NCI-H146 treated with DMSO at 0.1 percent for 48 hours (cell line): ENCODE results near the gene HS6ST1.

Experiments
- DNase-seq: peaks from one replicate; lab custom pipeline; 2025; ENCODE audit not compliant: unreplicated experiment; lab: John Stamatoyannopoulos, UW

HS6ST1 gene

DNA sequence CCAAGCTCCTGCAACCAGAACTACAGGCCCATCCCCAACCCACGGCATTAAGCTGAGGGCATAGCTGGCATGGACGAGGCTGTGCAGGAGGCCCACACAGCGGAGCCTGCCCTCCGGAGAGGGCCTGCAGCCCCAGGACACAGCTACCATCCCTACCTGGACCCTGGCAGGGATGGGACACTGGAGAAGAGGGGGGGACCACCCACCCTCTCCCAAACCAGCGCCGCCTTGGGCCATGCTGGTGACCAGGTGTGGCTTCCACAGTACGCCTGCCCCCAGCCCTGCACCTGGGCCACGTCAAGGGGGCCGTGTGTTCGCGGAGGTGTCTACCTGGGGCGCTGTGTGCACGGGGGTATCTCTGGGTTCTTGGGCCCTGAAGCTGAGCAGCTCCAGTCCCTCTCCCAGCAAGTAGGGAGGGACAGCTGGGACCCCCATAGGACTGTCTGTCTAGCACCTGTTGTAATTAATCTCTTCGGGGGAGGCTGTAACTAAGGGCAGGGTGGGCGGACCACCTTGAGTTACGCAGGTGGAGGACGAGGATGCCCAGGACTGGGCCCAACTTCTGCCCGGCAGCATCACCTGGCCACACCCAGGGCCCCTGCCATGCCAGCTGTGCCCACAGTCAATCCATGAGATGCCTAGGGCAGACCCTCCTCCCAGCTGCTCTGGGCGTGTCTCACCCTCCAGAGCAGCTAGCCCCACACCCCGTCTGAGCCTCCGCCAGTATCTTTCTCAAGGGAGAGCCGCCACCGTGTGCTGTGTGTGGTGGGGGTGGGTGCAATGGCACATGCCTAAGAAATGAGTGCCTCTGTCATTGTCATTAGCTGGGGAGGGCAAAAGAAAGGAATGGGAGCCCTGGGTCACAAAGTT lies 18.3 kb downstream of the HS6ST1 start:
- DNase-seq: no peak

DNA sequence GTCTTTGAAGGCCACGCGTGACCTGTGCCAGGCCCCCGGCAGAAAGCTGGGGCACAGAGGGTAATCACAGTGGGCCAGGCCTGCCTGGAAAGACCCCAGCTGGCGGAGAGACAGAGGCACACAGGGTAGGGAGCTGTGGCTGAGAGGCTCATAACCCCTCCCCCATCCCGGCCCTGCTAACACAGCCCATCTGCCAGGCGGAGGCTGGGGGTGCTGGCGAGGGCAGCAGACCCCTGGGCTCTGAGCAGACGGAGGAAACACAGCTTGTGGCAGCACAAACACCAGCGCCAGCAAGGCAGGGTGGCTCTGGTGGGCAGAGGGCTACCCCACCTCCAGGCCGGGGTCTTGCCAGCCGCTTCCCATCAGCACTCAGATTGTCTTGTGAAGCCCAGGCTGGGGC lies 19.0 kb downstream of the HS6ST1 start:
- no peak for DNase-seq

DNA sequence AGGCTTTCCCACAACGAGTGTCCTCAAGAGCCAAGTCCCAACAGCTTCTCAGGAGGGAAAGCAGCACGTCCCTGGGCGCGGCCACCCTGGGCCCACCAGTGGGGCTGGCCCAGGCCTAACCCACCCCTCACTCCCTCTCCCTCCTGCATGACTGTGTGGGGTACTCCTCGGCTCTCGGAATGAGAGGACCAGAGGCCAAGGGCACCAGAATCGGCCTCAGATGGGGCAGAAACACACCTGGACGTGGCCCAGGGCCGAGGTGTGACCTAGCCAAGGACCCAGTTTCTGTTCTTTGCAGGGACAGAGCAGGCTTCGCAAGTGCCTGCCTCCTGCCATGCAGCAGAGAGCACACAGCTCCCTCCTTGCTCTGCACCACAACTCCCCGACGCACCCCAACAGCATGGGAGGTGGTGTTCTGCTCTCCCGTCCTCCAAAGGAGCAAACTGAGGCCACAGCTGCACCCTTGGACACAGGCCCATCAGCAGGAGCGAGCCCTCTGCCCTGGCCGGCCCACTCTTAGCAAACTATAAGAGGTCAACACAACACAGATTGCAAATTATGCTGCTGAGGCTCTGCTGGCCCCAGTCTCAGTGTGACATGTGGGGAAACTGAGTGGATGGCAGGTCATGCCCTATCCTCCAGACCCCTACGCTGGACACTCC lies 19.7 kb downstream of the HS6ST1 start:
- DNase-seq: no peak

DNA sequence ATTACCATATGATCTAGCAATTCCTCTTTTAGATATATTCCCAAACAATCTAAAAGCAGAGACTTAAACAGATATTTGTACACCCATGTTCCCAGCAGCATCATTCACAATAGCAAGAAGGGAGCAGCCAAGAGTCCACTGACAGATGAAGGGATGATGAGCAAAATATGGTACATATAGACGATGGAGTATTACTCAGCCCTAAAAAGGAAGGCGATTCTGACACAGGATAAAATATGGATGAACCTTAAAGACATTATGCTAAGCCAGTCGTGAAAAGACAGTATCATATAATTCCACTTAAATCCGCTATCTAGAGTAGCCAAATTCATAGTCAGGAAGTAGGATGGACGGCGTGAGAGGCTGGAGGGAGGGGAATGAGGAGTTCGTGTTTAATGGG lies 20.4 kb downstream of the HS6ST1 start:
- DNase-seq: no peak

DNA sequence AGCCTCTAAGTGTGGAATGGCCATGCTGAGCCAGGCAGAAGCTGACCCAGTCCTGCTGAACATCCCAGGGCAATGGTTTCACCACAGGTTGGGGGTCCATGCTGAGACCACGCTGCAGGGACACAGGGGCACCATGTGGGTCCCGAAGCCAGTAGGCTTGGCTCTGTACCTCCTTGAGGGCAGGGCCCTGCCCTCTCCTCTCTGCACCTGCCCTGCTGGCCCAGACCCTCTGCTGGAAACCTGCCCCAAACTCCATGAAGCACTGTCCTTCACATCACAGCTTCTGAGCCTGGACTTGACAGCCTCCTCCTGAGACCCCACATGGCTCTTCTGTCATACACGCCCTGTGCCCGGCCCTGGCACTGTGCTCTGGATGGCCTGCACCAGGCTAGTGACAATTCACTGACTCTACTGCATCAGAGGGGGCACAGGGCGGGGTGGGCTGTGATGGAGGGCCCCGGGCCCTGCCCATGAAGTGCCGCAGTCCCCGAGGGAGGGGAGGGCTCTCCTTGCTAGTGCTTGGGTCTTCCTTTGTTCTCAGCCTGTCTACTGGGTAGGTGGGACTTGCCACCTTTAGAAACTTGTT lies 24.7 kb downstream of the HS6ST1 start:
- no peak for DNase-seq

DNA sequence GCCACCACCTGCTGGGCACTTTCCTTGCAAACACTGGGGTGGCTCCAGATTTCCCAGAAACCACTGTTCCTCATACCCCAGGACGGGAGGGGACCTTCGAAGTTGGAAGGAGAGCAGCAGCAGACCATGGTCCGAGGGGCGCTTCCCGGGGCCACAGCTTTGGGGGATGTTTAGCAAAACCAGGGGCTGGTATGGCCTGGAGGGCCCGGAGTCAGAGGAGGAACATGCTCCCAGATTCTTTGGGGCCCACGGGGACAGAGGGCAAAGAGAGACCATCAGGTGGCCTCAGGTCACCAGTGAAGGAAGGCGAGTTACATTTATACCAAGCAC lies 25.3 kb downstream of the HS6ST1 start:
- no peak for DNase-seq

DNA sequence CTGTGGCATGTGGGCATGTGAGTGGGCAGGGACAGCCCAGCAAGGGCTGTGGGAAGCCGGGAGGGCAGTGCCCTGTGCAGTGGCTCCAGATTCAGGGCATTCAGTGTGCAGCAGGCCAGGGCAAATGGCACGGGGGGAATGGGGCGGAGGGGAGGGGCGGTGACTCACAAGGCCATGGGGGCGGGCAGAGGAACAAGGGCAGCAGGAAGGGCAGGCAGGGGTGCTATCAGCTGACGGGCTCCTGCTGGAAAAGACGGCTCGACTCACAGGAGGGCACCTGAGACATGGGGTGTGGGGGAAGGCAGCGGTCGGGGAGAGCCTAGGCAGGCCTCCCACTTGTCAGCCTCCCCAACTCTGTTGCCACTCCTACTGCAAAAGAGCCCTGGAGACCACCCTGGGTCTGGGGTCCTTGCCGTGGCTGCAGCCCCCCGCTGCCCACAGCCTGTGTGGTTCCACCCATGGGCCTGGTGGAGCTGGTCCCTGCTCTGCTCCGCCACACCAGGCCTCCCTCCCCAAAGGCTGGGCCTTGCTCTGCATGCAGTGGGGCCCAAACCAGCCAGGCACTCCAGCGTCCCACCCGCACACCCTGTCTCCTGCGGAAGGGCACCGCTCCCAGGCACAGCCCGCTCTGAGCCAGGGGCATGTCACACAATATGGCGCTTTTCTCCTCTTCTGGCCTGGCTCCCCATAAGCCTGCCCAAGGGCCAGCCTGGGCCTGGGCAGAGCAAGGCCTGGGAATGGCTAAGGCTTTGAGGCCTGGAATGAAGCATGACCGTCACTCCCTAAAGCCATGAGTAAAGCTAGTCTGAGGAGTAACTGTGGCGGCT lies 25.9 kb downstream of the HS6ST1 start:
- no peak for DNase-seq

DNA sequence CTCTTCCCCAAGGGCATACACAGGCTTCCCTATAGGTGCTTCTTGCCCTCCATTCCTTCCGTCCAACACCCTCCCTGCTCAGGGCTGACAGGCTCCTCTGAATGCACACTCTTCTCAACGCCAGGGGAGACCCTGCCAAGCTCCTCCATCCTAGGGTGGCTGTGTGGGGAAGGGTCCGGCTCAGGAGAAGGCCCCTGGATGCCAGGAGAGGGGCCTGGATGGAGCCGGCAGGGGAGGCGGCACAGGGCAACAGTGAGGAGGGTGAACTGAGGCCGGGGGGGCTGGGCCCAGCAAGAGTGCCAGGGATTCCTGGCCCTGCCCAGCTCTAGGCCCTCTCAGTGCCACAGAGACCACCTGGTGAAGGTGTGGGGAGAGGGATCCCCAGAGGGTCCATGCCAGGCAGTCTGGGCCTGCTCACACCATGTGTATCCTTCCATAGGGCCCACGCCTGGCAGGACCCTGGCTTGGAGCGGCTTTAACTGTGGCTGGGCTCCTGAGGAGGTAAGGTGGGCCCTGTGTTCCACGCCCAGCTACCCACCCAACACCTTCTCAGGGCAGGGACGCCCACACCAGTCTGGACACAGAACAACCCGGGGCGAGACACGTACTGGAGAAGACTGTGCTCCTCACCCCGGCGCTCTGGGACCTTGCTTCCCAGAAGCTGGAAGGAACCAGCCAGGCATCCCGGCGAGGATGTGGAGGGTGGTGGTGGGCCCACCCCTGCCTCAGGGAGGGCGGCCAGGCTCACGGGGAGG lies 26.6 kb downstream of the HS6ST1 start:
- DNase-seq: no peak

DNA sequence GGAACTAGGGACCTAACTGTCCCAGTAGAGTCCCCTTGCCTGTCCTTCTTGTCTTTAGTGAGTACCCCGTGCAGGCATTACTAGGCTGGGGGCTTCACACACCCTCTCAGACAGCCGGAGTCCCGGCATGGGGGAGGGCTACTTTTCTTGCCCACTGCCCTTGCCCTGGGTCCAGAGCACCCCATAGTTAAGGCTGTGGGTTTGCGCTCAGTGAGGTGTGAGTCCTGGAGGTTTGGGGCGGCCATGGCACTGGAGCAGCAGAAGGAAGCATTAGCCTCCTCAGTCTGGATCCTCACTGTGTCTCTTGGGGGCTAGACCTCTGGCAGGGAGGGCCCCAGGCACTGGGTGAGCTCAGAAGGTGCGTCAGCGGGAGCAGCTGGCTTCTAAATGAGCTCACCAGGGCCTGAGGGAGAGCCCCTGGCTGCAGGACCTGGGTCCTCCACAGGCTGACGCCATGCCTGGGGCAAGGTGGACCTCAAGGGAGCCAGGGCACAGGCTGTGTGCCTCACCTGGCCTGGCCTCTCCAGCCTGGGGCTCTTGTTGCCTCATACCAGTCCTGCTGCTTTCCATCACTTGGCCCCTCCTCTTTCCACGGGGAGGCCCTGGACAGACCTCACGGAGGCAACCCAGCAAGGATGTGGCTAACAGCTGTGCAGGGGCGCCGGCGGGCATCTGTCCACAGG lies 27.4 kb downstream of the HS6ST1 start:
- no peak for DNase-seq

DNA sequence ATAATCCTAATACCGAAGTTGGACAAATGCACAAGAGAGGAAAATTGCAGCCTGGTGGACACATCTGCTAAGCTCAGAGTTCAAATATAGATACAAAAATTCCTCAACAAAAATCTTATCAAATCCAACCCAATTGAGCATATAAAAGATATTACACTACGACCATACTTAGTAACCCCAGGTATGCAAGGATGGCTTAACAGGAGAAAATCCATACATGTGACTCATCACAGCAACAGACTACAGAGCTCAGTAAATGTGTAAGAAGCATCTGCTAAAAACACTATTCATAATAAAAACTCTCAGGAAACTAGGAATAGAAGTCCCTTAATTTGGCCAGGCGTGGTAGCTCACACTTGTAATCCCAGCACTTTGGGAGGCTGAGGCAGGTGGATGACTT lies 28.3 kb downstream of the HS6ST1 start:
- DNase-seq: no peak

DNA sequence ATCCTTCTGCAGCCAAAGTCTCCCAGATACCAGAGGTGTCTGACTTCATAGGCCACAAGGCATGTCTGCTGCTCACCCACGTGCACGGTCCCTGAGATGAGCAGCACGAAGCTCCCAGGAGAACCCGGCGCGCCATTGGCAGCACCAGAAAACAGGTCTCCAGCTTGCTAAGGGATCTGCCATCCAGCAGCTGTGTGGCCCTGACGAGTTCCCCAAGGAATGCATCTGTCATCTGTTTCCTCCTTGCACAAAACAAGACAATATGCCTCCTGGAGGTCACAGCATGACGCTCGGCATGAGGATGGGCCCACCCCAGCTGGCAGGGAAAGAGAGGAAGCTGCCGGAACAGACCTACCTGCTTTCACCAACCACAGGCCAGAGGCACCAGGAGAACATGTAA lies 29.2 kb downstream of the HS6ST1 start:
- peak; percentile 59 for DNase-seq

DNA sequence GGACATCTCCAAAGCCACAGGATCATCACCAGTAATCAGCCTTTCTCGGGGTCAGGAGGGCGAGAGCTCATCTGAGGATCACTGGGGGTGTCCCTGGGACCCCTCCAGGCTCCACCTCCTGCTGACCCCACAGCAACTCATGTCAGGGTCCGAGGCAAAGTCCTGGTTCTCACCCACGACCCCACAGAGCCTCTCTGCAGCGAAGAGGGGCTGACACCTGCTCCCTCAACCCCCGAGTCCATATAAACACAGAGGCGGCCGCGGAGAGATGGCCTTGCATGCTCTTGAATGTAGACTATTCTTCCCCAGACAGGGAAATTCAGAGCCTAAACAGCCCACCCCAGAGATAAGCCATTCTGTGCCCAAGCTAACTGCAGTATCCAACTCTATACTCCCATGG lies 29.9 kb downstream of the HS6ST1 start:
- no peak for DNase-seq

DNA sequence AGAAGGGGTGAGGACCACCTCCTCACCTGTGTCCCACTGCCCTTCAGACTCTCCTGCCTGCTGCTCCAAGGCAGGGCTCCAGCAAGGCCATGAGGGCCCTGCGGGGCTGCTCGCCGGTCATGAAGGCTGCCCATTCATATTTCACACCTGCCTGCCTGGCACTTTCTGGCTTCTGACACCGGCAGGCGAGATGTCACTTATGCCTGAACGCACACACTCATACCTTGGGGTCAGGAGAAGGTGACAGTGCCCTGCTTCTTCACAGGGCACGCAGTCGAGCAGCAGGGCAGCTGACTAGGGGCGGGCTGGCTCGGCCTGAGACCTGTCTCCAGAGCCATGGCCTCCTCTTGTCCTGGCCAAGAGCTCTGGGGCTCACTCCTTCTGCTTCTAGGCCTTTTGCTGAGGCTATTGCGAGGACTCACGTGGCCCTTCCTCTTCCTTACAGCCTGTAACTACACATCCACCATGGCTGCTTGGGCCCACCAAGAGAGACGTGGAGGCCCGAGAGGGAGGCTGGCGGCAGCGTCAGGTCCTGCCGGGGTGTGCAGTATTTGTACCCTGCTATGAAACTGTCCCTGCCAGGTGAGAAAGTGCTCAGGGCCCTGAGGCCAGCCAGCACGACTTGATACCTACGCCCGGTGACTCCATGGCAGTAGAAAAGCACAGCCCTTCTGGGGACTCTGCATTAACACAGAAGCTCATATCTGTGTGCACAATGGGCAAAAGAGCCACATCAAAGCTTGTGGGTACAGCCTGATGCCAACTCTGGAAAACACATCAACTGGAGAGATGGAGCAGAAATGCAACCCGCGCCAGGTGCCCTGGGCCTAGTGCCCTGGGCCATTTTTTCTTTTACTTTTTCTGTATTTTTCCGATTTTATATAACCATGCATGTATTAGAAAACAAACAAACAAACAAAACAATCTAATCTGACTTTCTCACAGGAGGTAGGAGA lies 30.6 kb downstream of the HS6ST1 start:
- no peak for DNase-seq

DNA sequence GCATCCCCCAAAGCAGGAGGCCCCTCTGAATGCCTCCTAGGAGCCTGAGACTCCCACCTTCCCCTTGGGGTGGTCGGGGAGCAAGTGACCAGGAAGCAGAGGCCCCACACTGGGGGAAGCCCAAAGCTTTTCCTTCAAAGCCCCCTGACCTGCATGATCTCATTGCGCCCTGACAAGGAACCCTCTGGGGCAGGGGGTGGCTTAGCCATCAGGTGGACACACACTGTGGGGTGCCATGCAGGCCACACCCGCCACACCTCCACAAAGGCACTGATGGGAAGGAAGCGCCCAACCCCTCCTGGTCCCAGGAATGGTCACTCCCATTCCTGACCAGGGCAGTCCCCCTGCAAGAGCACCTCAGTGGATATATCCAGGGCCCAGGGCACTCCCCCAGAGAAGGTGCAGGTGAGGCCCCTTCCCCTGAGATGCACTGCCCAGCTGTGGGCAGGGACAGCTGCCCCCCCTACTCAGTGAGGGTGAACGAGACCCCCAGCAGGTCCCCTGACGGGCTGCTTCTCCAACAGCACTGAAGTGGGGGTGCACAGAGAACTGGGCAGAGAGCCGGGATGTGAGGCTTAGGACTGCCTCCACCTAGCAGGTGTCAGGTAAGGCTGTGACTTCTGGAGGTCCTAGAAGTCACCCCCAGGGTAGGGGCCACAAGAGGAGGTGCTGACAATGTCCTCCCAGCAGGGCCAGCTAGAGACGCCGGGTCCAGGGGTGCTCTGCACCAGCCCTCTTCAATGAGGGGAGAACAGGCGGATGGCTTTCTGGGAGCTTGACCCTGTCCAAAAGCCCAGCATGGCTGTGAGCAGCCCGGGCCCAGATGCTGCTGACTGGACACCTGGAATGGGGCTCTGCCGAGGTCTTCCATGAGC lies 31.5 kb downstream of the HS6ST1 start:
- DNase-seq: no peak

DNA sequence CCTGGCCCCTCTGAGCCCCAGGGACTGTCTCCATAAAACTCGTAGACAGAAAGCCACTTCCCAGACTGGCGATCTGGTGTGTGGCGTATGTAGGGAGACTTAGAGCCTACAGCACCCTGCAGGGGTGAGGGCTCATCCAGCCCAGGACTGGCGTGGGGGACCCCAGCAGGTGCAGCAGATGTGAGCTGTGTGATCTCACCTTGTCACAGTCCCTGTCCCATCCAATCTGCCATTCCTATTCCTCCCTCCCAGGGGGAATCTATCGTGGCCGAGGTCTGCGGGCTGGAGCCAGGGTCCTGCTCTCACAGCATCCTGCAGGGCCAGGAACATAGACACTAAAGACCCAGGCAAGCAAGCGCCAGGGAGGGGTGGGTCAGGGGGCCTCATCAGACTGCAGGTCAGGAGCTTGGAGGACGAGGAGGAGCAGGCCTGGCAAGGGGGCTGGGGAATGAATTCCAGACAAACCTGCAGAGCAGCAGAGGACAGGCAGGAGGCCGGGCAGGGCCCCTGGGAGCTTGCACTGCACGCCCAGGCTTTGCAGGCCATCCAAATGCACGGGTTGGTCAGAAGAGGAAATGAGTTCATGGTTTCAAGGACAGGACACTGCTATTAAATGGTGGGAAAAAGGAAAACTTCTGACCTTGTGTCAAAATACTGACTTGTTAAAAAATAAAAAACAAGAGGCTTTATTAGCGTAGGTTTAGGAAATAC lies 32.5 kb downstream of the HS6ST1 start:
- no peak for DNase-seq

DNA sequence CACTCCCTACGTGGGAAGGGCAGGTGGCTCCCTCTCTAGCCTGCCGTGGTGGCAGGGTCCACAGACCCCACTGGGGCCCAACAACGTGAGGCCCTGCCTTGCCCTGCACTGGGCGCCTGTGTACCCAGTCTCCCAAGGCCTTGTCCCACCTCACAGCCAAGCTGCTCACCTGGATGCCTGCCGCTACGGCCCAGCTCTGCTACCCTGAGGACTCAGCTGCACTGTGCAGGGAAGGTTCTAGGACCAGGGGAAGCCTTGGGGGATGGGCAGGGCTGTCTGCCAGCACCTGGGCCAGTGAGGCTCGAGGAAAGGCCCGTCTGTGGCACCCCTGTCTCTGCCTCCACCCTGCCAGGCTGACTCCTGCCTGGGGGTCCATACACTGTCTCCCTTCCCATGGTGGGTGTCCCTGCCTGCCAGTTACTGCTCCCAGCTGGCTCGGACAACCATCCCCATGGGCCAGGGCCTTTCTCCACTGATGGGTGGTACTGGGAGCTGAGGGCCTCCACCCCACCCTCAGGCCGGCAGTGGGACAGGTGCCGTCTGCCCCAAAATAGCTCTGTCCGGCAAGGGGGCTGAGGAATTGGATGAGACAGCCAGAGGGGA lies 33.2 kb downstream of the HS6ST1 start:
- no peak for DNase-seq

DNA sequence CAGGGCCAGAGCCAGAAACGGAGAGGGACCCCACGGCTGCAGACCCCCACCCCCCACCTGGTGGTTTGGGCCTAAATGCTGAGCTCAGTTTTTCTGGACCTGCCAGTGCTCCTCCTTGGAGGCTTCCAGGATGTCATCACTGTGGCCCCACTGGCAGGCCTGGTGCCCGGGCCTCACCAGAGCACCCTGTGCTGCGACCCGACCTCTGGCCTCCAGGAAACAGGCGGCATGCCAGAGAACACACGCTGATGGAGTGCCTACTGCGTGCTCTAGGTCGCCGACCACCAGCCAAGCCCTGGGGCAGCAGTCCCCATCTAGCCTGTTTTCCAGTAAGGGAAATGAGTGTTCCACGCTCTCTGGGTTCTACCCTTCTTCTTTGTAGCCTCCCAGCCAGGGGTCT lies 33.8 kb downstream of the HS6ST1 start:
- DNase-seq: no peak
